ENCODE data around the gene ACBD3.

The ACBD3 gene

GRCh38 chr1:226116673-226117072 is 69.9 kb downstream of the ACBD3 start:
- in situ Hi-C loops (cut with MboI; ENCODE audit: low sequenced_read_pairs): no loop called here

- in situ Hi-C loops (cut with MboI; ENCODE audit: low sequenced_read_pairs): no loop called here
Observed at GRCh38 chr1:226112626-226113025, 73.9 kb downstream of the ACBD3 start.

- in situ Hi-C loops (cut with MboI; ENCODE audit: low sequenced_read_pairs): no loop called here
Observed at GRCh38 chr1:226111883-226112261, 74.7 kb downstream of the ACBD3 start.

GRCh38 chr1:226111098-226111882 is 75.3 kb downstream of the ACBD3 start:
- in situ Hi-C loops (cut with MboI; ENCODE audit: low sequenced_read_pairs): no loop called here

GRCh38 chr1:226110249-226111097 is 76.1 kb downstream of the ACBD3 start:
- in situ Hi-C loops (cut with MboI; ENCODE audit: low sequenced_read_pairs): no loop called here

GRCh38 chr1:226109829-226110248 is 76.7 kb downstream of the ACBD3 start:
- in situ Hi-C loops (cut with MboI; ENCODE audit: low sequenced_read_pairs): no loop called here

GRCh38 chr1:226108935-226109828 is 77.4 kb downstream of the ACBD3 start:
- in situ Hi-C loops (cut with MboI; ENCODE audit: low sequenced_read_pairs): no loop called here

- in situ Hi-C loops (cut with MboI; ENCODE audit: low sequenced_read_pairs): no loop called here
Observed at GRCh38 chr1:226107471-226108460, 78.8 kb downstream of the ACBD3 start.

- in situ Hi-C loops (cut with MboI; ENCODE audit: low sequenced_read_pairs): no loop called here
Observed at GRCh38 chr1:226104671-226105121, 81.8 kb downstream of the ACBD3 start.

GRCh38 chr1:226100436-226101391 is 85.8 kb downstream of the ACBD3 start:
- in situ Hi-C loops (cut with MboI; ENCODE audit: low sequenced_read_pairs): no loop called here

GRCh38 chr1:226098870-226099835 is 87.4 kb downstream of the ACBD3 start:
- in situ Hi-C loops (cut with MboI; ENCODE audit: low sequenced_read_pairs): no loop called here

GRCh38 chr1:226097866-226098625 is 88.5 kb downstream of the ACBD3 start:
- in situ Hi-C loops (cut with MboI; ENCODE audit: low sequenced_read_pairs): no loop called here

- in situ Hi-C loops (cut with MboI; ENCODE audit: low sequenced_read_pairs): no loop called here
Observed at GRCh38 chr1:226095286-226095685, 91.3 kb downstream of the ACBD3 start.
